ENCODE results near the gene DNAI2.
"Not testable (repeated sequence)": the region's sequence is repeated elsewhere in the genome, so short reads cannot be mapped to it uniquely, and the experiment has no call there.

The DNAI2 gene

GRCh38 chr17:74279617-74280016, 5.6 kb downstream of the DNAI2 start:
- DNase-seq: not testable (repeated sequence)

DNA sequence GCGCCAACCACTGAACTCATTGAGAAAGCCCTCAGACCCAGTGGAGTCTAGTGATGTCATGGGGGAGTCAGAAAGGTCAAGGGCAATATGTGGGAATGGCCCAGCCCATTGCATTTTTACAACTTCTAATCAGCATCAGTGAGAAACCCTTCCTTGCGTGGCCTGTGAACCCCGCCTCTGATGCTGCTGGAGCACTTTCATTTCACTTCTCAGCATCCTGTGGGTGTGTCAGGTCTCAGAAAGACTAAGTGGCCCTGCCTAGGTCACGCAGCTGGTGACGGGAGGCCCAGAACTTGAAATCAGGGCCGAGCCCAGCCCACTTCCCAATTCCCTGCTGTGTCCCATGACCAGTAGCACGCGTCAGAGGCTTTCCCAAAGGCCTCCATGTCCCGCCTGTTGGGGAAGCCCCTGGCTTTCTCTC, 6.1 kb downstream of the DNAI2 start:
- peak; percentile 55 to 61 for DNase-seq

DNA sequence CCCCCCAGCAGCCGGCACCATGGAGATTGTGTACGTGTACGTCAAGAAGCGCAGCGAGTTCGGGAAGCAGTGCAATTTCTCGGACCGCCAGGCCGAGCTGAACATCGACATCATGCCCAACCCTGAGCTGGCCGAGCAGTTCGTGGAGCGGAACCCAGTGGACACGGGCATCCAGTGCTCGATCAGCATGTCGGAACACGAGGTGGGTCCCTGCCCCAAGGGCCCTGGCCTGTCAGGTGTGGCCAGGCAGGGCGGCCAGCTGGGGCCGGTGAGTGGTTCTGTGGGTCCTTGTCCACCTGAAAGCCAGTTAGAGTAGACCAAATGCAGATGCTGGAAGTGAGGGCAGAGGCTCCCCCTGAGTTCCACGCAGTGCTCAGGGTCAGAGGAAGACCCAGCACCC, 7.8 kb downstream of the DNAI2 start:
- DNase-seq: no peak

GRCh38 chr17:74282274-74282586, 8.2 kb downstream of the DNAI2 start:
- not testable (repeated sequence) for DNase-seq

- DNase-seq: peak; percentile 39
These were observed 8.7 kb downstream of the DNAI2 start for GRCh38 chr17:74282587-74283370.

DNA sequence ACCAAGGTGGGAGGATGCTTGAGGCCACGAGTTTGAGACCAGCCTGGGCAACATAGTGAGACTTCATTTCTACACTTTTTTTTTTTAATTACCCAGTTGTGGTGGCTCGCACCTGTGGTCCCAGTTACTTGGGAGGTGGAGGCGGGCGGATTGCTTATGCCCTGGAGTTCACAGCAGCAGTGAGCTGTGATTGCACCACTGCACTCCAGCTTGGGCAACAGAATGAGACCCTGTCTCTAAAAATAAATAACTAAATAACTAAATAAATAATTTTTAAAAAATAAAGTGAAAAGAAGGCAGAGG, 9.3 kb downstream of the DNAI2 start:
- no peak for DNase-seq

DNA sequence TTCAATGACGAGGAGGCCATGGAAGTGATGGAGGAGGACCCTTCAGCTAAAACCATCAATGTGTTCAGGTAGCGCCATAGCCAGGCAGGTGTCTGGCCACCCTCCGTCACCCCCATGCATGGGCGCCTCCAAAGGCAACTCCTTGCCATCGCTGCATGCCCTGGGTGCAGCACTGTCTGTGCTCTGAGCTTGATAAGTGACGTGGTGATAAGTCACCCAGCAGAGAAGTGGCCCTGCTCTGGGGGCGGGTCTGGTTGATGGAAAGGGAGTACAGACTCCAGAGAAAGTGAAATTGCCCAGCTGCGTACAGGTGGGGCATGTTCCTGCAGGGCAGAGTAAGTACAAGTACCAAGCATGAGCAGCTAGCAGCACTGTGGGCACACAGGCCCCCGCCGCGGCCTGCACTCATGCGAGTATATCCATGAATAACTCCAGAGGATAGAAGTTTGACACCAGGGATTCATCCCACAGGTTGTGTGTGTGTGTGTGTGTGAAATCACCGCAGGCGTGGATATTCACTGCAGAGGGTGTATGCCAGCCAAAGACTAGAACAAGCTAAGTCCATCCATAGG, 13.1 kb downstream of the DNAI2 start:
- no peak for DNase-seq

GRCh38 chr17:74288785-74289184, 14.8 kb downstream of the DNAI2 start:
- no peak for DNase-seq

GRCh38 chr17:74289688-74290087, 15.7 kb downstream of the DNAI2 start:
- DNase-seq: no peak

DNA sequence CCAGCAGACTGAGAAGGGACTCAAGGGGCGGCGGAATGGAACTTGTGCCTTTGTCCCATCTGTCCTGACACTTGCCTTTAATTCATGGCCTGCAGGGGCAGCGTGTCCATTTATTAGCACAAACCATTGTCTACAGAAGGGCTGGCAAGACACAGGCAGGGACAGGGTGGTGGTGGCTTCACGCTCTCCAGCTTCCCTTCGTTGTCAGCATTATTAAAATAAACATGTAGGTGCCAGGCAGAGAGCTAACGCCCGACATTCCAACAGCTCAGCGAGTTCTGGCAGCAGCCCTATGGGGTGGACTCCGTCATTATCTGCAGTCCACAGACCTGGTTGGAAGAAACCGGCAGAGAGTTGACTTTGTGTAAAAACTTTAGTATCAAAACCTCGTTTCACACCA, 16.3 kb downstream of the DNAI2 start:
- no peak for DNase-seq

DNA sequence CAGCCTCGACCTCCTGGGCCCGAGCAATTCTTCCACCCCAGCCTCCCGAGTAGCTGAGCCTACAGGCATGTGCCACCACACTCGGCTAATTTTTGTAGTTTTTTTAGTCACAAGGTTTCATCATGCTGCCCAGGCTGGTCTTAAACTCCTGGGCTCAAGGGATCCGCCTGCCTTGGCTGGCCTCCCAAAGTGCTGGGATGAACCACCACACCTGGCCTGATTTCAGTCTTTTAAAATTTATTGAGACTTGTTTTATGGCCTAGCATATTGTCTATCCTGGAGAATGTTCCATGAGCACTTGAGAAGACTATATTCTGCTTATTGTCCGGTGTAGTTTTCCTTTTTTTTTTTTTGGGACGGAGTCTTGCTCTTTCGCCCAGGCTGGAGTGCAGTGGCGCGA, 18.5 kb downstream of the DNAI2 start:
- DNase-seq: no peak

- no peak for DNase-seq
These were observed 21.9 kb downstream of the DNAI2 start for GRCh38 chr17:74295625-74296547.

- DNase-seq: peak; percentile 19 to 28
These were observed 22.5 kb downstream of the DNAI2 start for GRCh38 chr17:74296548-74296936.

DNA sequence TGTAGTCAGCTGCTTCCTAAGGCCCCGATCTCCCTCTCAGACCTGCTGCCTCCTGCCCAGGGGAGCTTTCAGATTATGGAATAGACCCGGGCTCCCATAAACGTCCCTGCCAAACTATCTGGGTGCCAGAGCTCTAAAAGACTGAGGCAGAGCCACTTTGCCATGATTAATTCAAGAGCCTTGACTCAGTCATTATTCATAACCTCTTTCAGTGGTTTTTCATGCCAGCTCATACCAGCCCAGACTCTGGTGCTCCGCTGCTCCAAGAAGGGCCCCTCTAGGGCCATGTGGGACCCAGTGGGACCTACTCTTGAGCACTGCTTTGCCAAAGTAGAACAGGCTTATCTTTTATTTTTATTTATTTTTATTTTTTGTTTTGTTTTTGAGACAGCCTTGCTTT, 23.9 kb downstream of the DNAI2 start:
- DNase-seq: no peak

DNA sequence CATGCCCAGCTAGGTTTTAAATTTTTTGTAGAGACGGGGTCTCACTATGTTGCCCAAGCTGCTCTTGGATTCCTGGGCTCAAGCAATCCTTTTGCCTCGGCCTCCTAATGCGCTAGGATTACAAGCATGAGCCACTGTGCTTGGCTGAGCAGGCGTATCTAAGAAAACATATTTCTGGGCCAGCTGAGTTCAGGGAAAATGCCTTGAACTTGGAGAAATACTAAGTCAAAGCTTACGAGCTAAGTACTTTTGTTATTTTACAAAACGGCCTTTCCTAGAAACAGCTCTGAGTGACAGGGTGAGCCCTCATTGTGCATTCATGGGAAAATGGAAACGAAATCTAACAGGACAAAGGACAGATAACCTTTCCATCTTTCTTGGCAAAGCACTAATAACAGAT, 24.7 kb downstream of the DNAI2 start:
- DNase-seq: no peak

DNA sequence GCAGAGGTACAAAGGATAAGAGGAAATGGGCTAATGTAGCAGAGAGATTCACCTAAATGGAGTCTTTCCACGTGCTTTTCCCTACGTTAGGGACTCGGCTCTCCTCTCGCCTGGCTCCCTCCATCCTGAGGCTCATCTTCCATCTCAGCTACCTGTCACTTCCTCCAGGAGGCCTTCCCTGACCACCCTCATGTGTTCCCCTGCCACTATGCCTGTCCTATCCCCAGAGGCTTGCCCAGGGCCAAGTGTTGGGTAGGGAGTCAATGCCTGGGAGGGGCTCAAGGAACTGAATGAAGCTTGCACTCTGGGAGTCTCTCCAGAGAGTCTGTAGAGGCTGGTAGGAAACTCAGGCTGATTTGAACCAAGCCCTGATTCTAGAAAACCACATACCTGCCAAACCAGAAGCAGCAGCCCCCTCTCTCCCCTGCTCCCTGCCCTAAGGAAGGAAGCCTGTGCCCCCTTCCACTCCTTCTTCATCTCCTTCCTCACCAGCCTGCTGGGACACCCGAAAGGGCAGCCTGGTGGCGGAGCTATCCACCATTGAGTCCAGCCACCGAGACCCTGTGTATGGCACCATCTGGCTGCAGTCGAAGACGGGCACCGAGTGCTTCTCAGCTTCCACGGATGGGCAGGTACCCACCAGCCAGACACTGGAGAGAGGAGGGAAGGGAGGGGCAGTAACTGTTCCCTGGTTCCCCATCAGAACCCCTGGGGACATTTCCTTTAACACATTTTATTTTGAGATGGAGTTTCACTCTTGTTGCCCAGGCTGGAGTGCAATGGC, 25.4 kb downstream of the DNAI2 start:
- DNase-seq: no peak

DNA sequence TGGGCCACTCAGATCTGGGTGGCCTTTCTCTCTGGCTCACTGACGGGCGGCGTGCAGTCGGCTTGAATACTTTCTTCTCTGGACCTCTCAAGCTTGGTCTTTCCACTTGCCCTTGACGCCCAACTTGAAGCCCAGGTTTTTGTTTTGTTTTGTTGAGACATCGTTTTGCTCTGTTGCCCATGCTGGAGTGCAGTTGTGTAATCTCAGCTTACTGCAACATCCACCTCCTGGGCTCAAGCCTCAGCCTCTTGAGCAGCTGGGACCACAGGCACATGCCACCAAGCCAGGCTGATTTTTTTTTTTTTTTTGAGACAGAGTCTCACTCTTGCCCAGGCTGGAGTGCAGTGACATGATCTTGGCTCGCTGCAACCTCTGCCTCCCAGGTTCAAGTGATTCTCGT, 29.3 kb downstream of the DNAI2 start:
- no peak for DNase-seq

GRCh38 chr17:74304184-74304583, 30.1 kb downstream of the DNAI2 start:
- no peak for DNase-seq

DNA sequence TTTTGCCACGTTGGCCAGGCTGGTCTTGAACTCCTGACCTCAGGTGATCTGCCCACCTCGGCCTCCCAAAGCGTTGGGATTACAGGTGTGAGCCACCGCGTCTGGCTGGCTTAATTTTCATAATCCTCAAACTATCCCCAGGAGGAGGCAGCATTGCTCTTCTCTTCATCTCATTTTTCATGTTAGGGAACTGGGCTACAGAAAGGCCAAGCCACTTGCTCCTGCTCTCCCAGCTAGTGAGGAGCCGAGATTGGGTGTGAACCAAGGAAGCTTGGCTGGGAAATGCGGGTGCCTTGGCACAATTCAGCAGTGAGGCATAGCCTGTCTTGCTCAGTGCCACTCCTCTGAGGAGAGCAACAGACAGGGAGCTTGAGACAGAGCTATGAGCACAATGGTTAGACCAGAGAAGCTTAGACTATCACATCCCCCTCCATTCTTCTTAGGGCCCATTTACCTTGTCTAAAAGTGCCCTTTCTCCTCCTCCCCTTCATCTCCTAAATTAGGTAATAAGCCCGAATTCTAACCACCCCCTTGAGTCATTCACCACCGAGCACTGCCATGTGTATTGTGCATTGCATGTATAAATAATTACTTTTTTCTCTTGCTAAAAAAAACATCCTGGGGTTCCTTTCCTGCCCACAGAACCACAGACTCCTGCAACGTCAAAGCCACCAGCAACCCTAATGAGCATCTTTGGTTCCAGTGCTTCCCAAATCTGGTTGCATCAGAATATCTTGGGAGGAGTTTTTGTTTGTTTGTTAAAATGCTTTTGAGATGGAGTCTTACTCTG, 32.0 kb downstream of the DNAI2 start:
- DNase-seq: no peak

DNA sequence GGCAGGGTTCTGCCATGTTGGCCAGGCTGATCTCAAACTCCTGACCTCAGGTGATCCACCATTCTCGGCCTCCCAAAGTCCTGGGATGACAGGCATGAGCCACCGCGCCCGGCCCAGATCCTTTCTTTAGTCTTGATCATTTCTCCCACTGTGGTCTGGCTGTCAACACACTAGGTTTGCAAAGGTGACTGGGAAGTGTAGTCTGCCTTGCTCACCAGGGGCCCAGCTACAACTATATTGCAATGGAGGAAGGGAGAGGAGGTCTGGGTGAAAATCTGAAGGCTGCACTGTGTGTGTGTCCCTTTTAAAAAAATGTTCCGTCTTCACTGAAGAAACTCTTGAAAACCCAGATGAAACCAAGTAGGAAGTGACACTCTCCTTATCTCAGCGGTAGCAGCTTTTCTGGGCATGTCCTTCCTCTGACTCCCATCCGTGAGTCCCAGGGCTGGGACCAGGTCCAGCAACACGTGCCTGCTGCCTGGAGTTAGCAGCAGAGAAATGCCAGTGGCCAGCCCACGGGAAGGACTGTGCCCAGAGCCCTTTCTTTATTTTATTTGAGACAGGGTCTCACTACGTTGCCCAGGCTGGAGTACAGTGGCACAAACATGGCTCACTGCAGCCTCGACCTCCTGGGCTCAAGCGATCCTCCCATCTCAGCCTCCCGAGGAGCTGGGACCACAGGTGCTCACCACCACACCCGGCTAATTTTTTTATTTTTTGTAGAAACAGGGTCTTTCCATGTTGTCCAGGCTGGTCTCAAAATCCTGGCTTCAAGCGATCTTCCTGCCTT, 34.1 kb downstream of the DNAI2 start:
- DNase-seq: no peak

DNA sequence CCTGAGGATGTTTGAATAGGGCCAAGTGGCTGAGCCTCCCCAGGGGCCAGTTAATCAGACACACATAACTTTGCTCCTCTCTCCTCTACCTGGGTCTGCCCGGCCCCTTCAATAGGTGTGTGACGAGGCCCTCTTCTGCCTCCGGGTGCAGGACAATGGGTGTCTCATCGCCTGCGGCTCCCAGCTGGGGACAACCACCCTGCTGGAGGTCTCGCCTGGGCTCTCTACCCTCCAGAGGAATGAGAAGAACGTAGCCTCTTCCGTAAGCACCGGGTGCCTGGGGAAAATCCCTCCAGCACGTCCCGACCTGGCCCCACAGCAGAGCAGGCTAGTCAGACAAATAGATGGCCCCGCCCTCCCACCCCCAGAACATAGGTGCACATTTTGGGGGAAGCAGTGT, 35.9 kb downstream of the DNAI2 start:
- no peak for DNase-seq

GRCh38 chr17:74314877-74315276, 40.8 kb downstream of the DNAI2 start:
- no peak for DNase-seq
